HUES48 (cell line): Measurements from ENCODE around the gene MMD.
A peak's percentile ranks its signal among the peaks of the same experiment; 100 is the strongest.
"Not testable (repeated sequence)": the region's sequence is repeated elsewhere in the genome, so short reads cannot be mapped to it uniquely, and the experiment has no call there.

Experiments used
- H3K27ac ChIP-seq: one replicate; pipeline ENCODE4 v1.7.0; 2013; ENCODE audit warnings: low read depth, low read length, inconsistent platforms
- H3K27me3 ChIP-seq: 2 replicates; pipeline ENCODE4 v1.6.1; 2013; ENCODE audit warnings: mild to moderate bottlenecking, low read length; ENCODE audit not compliant: control insufficient read depth, insufficient read depth
- H3K36me3 ChIP-seq: 2 replicates; pipeline ENCODE4 v1.6.1; 2013; ENCODE audit warnings: low read length; ENCODE audit not compliant: control insufficient read depth, insufficient read depth
- H3K4me1 ChIP-seq: 2 replicates; pipeline ENCODE4 v1.6.1; 2013; ENCODE audit warnings: mild to moderate bottlenecking, low read length; ENCODE audit not compliant: control insufficient read depth, insufficient read depth
- H3K4me3 ChIP-seq: 2 replicates; pipeline ENCODE4 v1.5.1; 2013; ENCODE audit warnings: mild to moderate bottlenecking, low read depth, low read length
- H3K9ac ChIP-seq: 2 replicates; pipeline ENCODE4 v1.6.1; 2013; ENCODE audit warnings: mild to moderate bottlenecking, low read depth, low read length, moderate library complexity
- H3K9me3 ChIP-seq: 2 replicates; pipeline ENCODE4 v1.6.1; 2013; ENCODE audit warnings: low read length; ENCODE audit not compliant: control insufficient read depth, insufficient read depth

Gene MMD

DNA sequence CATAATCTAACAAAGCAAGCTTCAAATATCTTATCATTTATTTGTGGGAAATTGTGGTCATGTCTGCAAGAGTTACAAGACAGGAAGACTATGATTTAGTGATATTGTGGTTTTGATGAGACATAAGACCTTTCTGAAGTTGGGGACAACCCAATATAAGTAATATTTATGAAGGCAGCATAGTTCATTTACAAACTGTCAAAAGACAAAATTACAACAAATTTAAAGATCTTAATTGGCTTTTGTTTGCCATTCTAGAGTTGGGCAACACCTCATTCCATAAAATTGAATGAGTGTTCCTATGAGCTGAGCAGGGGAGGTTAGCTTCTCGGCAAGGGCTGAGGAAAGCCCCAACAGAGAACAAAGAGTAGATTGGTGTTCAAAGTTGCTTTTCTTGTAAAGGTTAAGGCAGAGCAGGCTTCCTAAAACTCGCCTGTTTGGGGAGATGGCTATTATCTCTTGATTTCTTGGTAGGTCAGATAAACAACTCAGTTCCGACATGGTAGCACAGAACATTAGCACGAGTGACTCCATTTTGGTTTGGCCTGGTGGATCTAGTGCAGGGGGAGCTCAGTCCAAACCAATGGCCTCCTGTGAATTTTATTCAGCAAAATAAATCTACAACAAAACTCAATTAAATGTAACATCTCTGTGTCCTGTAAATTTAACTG is 10.9 kb upstream of the MMD start:
- H3K4me1 ChIP-seq: peaks cover 5% of the 10 kb centered on the region
- H3K27ac ChIP-seq: no peak overlapping the region
- H3K36me3 ChIP-seq: no peaks in the 10 kb centered on the region
- H3K27me3 ChIP-seq: no peaks in the 10 kb centered on the region
- no peak overlapping the region for H3K9ac ChIP-seq
- H3K9me3 ChIP-seq: no peaks in the 10 kb centered on the region
- no peak overlapping the region for H3K4me3 ChIP-seq

DNA sequence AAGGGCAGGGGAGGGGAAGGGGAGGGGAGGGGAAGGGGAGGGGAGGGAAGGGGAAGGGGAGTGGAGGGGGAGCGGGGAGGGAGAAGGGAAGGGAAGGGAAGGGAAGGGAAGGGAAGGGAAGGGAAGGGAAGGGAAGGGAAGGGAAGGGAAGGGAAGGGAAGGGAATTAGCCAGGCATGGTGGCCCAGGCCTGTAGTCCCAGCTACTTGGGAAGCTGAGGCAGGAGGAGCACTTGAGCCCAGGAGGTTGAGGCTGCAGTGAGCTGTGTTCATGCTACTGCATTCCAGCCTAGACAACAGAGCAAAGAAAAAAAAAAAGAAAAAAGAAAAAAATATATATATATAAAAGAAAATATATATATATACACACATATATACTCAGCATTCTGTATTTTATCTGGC is 10.3 kb upstream of the MMD start:
- H3K27me3 ChIP-seq, H3K9me3 ChIP-seq, H3K36me3 ChIP-seq, H3K4me3 ChIP-seq, H3K4me1 ChIP-seq, H3K9ac ChIP-seq, H3K27ac ChIP-seq: not testable (repeated sequence)

DNA sequence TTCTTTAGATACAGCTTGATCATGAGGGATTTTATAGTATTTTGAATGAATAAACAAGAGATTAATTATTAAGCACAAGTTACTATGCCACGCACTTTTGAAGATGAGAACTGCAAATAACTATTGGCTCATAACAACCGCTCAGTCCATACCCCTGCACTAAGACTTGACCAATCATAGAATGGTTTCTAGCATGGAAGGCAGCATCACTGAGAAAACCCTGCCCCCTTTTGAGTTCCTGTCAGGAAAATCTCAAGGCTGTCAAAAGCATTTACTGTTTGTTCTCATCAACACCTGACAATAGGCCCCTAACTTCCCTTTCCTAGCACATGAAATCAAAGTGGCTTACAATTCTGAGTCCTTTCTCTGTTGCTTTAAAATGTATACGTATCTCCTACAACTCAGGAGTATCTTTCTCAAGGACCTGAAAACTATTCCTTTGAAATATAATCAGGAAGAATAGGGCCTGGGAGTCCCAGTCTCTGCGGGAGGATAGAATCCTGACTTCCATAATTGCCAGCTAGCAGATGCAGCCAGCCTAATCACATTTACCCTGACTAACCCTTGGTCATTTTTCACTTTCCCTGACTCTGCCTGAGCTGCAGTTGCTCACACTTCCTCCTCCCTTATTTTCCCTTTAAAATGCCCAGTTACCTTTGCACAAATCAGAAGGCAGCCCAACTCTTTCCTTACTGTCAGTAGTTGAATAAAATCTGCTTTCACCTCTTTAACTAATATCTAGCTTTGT is 9.1 kb upstream of the MMD start:
- H3K9me3 ChIP-seq: no peaks in the 10 kb centered on the region
- H3K27me3 ChIP-seq: no peaks in the 10 kb centered on the region
- H3K9ac ChIP-seq: no peak overlapping the region
- H3K27ac ChIP-seq: no peak overlapping the region
- H3K4me1 ChIP-seq: no peaks in the 10 kb centered on the region
- no peak overlapping the region for H3K4me3 ChIP-seq
- no peaks in the 10 kb centered on the region for H3K36me3 ChIP-seq

DNA sequence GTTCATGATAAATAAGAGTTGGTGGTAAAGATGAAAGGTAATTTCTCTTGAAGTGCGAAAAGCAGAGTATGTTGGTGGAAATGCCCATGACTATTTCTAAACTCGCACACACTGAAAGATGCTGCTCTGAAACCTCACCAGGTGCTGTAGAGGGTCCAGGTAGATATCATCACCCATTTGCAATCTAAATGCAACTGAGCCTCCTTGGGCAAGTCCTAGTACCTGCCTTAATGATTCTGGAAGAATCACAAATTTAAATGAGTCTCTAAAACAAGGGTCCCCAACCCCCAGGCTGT is 5.9 kb upstream of the MMD start:
- Histone ChIP-seq H3K36me3 (no peaks in the 10 kb centered on the region), H3K27me3 (no peaks in the 10 kb centered on the region), H3K4me3 (no peak overlapping the region), H3K9me3 (no peaks in the 10 kb centered on the region), H3K4me1 (no peaks in the 10 kb centered on the region), H3K27ac (no peak overlapping the region), H3K9ac (no peak overlapping the region)

DNA sequence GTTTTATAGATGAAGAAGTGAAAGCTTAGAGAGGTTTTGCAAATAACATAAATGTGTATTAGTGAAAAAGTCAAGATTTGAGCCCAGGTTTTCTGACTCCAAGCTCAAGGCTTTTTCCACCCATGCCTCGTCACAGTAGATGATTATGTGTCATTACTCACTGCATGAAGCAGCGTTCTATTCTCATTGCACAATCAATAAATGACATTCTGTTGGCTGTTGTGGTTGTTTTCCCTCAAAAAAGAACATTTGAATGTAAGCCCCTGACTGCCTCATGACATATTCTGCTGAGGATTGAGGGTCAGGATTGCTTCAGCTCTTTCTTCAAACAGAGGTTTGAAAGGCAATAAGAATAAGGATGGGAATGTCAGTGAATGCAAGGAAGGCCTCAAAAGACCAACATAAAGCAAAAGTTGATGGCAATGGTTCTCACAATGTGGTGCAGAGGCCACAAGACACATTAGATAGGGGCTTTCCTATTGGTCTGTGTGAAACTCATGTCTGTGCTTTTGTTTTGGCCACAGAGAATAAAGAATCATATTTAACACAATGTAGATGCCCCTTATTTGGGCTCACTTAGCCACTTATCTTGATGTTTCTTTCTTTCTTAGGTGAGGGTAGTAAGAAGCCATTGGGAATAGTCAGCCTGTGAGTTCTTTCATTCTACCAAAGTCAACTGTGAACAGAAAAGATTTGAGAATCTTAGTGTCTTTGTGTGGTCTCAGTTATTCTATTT is 5.4 kb upstream of the MMD start:
- no peak overlapping the region for H3K27ac ChIP-seq
- no peaks in the 10 kb centered on the region for H3K27me3 ChIP-seq
- H3K4me1 ChIP-seq: no peaks in the 10 kb centered on the region
- H3K9ac ChIP-seq: no peak overlapping the region
- no peak overlapping the region for H3K4me3 ChIP-seq
- no peaks in the 10 kb centered on the region for H3K36me3 ChIP-seq
- no peaks in the 10 kb centered on the region for H3K9me3 ChIP-seq

DNA sequence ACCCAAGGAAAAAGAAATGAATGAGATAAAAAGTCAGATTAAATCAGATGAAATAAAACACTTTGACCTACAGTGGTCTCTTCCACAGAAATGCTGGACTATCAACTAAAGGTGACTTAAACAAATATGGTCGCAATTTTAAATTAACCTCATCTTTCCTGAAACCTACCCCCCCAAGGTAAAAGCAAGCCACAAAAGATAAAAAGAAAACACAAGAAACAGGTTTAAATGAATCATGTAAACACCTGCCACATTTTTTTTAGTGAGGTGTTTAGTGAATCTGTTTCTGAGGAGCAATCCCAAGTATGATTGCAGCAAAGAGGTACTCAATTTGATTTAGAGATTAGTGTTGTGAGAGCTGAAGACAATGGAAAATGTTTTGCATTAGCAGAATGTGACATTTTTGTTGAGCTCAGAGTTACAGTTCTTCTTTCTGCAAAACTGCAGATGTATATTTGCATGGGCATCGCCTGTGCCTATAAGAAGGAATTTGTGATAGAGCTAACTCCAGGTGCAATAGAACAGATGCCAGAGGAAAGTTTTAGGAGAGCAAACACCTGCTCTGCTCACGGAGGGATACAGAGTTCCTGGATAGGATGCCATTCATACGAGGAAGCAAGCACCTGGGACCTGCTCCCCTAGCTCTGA is 3.4 kb upstream of the MMD start:
- Histone ChIP-seq H3K9me3 (no peaks in the 10 kb centered on the region), H3K36me3 (no peaks in the 10 kb centered on the region), H3K4me1 (peaks cover 5% of the 10 kb centered on the region; the same call in 1 of the 2 replicates), H3K27ac (no peak overlapping the region), H3K9ac (no peak overlapping the region), H3K4me3 (no peak overlapping the region), H3K27me3 (no peaks in the 10 kb centered on the region)

DNA sequence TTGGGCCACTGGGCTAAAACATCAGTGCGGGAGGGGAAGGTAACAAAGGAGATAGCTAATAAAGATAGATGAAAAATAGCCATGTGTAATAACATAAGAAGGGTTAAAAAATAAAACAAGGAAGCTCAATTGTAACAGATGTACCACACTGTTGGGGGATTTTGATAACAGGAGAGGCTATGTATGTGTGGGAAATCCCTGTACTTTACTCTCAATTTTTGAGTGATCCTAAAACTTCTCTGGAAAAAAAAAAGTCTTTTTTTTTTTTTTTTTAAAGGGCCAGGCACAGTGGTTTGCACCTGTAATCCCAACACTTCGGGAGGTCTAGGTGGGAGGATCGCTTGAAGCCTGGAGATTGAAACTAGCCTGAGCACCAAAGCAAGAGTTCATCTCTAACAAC is 1.9 kb upstream of the MMD start:
- Histone ChIP-seq H3K27me3 (no peaks in the 10 kb centered on the region), H3K4me3 (no peak overlapping the region), H3K36me3 (peaks cover 4% of the 10 kb centered on the region), H3K4me1 (peaks cover 9% of the 10 kb centered on the region; the same call in 1 of the 2 replicates), H3K27ac (no peak overlapping the region), H3K9me3 (no peaks in the 10 kb centered on the region), H3K9ac (no peak overlapping the region)

DNA sequence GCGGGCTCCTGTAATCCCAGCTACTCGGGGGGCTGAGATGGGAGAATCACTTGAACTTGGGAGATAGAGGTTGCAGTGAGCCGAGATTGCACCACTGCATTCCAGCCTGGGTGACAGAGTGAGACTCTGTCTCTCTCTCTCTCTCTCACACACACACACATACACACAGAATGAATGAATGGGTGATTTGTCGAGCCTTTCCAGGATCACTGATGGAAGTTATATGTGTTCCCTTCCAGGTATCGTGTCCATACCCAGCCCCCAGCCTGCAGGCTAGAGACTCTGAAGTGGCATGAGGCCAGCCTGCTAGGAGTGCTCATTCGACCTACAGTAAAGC is 1.2 kb upstream of the MMD start:
- H3K4me3 ChIP-seq, H3K27me3 ChIP-seq, H3K27ac ChIP-seq, H3K36me3 ChIP-seq, H3K9me3 ChIP-seq, H3K4me1 ChIP-seq, H3K9ac ChIP-seq: not testable (repeated sequence)

DNA sequence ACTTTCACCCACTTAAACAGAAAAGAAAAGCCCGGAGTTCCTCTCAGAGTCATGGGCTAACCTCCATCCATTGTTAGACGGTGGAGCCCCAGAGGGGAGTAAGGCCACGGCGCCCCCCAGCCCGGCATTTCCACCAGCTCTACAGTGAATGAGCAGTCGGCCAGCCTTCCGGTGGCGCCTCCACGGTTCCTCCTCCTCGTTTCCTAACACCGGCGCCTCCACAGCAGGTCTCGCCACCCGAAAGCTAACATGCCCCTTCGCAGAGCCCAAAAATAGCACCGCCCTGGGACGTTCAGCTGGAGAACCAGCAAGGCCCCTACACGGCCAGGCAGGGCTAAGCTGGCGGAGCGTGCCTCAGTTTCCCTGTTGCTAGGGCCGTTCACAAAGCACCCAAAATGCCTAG is 858 bp downstream of the MMD start:
- Histone ChIP-seq H3K36me3 (peaks cover 4% of the 10 kb centered on the region), H3K4me3 (peak overlapping the region; percentile 98), H3K27me3 (no peaks in the 10 kb centered on the region), H3K27ac (peak overlapping the region; percentile 83), H3K9me3 (no peaks in the 10 kb centered on the region), H3K9ac (peak overlapping the region; percentile 81), H3K4me1 (peaks cover 9% of the 10 kb centered on the region; the same call in 1 of the 2 replicates)

DNA sequence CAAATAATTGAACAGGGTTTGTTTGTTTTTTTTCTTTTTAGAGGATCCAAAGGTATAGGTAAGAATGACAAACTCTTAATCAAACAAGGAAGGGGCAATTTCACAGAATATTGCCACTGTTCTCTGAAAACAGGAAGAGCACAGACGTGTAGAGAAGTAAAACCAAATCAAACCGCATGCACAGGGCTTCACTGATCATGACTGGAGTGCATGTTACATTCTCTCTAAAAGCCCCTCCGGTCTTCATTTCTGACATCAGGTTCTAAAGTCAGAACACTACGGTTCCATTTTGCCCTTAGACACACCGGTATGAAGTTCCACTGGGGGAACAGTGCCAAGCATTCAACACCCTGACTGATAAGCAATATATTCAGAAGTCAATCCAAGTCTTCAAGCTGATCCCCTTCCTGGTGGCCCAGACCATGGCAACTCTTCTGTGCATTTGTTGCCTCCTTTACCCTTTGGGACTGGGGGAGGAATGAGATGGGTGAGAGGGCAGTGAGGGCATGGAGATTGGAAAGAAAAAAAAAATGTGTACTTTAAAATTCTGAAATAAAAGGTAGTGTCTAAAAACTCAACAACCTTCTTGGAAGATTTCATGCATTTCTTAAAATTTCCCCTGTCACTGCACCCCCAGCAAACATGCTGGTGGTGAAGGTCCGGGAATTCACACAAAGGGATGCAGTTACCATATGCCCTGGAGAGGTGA is 1.4 kb downstream of the MMD start:
- Histone ChIP-seq H3K4me3 (peak overlapping the region; percentile 98), H3K27ac (peak overlapping the region; percentile 83), H3K9ac (peak overlapping the region; percentile 81; the same call in 1 of the 2 replicates), H3K27me3 (no peaks in the 10 kb centered on the region), H3K36me3 (peaks cover 4% of the 10 kb centered on the region), H3K9me3 (no peaks in the 10 kb centered on the region), H3K4me1 (peaks cover 12% of the 10 kb centered on the region; the same call in 1 of the 2 replicates)
